MM.1S (cell line): ENCODE data around the gene SEC16B.

Experiments
- EZH2 ChIP-seq: fragments of 300-600 bp; sonication (generic); optimal IDR thresholded peaks from 2 replicates; pipeline ENCODE3; 2017; ENCODE audit warnings: low read depth, mild to moderate bottlenecking, antibody characterized with exemption, low read length, mixed read lengths
- TF ChIP-seq, protein P1 (sequence below): fragments of 300-600 bp; sonication (generic); IDR thresholded peaks from 2 replicates; pipeline ENCODE4 v1.5.1; 2016; ENCODE audit warnings: antibody characterized with exemption, low read length, mixed read lengths

DNA sequence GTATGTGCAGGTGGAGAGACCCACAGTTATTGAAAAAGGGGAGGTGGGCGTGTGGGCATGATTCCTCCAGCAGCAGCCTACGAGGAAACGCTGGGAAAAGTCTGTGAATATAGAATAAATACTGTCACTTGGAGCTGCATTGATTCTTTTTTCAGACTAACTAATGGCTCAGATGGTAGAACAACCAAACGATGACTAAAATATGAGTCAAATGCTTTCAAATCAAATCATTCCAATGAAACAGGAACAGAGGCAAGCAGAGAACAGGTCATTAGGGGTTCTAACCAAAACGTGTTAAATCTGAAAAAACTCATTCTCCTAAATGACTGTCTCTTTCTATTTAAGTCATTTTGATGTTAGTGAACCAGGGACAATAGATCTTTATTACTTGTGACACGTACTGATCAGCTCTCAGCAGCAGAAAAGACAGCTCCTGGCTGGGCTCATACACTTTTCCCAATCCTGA is 35.1 kb upstream of the SEC16B start:
- TF ChIP-seq, protein P1, sequence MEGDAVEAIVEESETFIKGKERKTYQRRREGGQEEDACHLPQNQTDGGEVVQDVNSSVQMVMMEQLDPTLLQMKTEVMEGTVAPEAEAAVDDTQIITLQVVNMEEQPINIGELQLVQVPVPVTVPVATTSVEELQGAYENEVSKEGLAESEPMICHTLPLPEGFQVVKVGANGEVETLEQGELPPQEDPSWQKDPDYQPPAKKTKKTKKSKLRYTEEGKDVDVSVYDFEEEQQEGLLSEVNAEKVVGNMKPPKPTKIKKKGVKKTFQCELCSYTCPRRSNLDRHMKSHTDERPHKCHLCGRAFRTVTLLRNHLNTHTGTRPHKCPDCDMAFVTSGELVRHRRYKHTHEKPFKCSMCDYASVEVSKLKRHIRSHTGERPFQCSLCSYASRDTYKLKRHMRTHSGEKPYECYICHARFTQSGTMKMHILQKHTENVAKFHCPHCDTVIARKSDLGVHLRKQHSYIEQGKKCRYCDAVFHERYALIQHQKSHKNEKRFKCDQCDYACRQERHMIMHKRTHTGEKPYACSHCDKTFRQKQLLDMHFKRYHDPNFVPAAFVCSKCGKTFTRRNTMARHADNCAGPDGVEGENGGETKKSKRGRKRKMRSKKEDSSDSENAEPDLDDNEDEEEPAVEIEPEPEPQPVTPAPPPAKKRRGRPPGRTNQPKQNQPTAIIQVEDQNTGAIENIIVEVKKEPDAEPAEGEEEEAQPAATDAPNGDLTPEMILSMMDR = no peak
- TF ChIP-seq EZH2 = no peak
